ENCODE results near the gene EHF.

EHF gene

GRCh38 chr11:34616830-34617504, 3.9 kb upstream of the EHF start:
- H3K9ac ChIP-seq = no peak overlapping the region
- no peak overlapping the region for H3K27ac ChIP-seq
- no peak overlapping the region for H3K4me2 ChIP-seq

GRCh38 chr11:34618406-34618805, 2.5 kb upstream of the EHF start:
- no peaks in the 10 kb centered on the region for H3K36me3 ChIP-seq
- peaks cover 2 to 48% (median 17%) of the 10 kb centered on the region in 10 experiments; a peak in 19 of 20 replicates for H3K4me1 ChIP-seq
- no peaks in the 10 kb centered on the region for H3K9me3 ChIP-seq (replicated peaks in 1 of 11)
- H4K20me1 ChIP-seq = no peaks in the 10 kb centered on the region
- no peak overlapping the region for H3K9ac ChIP-seq
- H3K27me3 ChIP-seq = no peaks in the 10 kb centered on the region
- no peak overlapping the region for H3K4me2 ChIP-seq
- TF ChIP-seq Cebpa-rat (IDR thresholded peaks at IDR 0.05) = no peak
- H3K27ac ChIP-seq = no peak overlapping the region
- H3K4me3 ChIP-seq = no peak overlapping the region

More at GRCh38 chr11:34616830-34617504, 3.9 kb upstream of the EHF start:
- Histone ChIP-seq H4K20me1 (no peaks in the 10 kb centered on the region), H3K4me3 (no peak overlapping the region), H3K9me3 (replicated peaks in 1 of 11) (no peaks in the 10 kb centered on the region), H3K27me3 (no peaks in the 10 kb centered on the region), H3K4me1 (peaks cover 10 to 62% (median 25%) of the 10 kb centered on the region in 10 experiments), H3K36me3 (no peaks in the 10 kb centered on the region)
- no peak for TF ChIP-seq Cebpa-rat (IDR thresholded peaks at IDR 0.05)

GRCh38 chr11:34619062-34619516, 1.8 kb upstream of the EHF start:
- no peak overlapping the region for H3K27ac ChIP-seq
- no peak overlapping the region for H3K9ac ChIP-seq
- H3K36me3 ChIP-seq = no peaks in the 10 kb centered on the region
- H3K27me3 ChIP-seq = no peaks in the 10 kb centered on the region
- H3K4me3 ChIP-seq = no peak overlapping the region
- peaks cover 0 to 41% (median 11%) of the 10 kb centered on the region in 10 experiments; a peak in 15 of 20 replicates for H3K4me1 ChIP-seq
- 0 out of 22 replicates have a peak overlapping the region, but pooled peaks of 1 of the 11 experiments have one; percentile 11 for H3K4me2 ChIP-seq
- no peak for TF ChIP-seq Cebpa-rat (IDR thresholded peaks at IDR 0.05)
- H4K20me1 ChIP-seq = no peaks in the 10 kb centered on the region
- H3K9me3 ChIP-seq (replicated peaks in 1 of 11) = no peaks in the 10 kb centered on the region

GRCh38 chr11:34620202-34620601, 691 bp upstream of the EHF start:
- H4K20me1 ChIP-seq = no peaks in the 10 kb centered on the region
- no peak overlapping the region for H3K27ac ChIP-seq
- no peaks in the 10 kb centered on the region for H3K9me3 ChIP-seq (replicated peaks in 1 of 11)
- H3K4me1 ChIP-seq = peaks cover 0 to 30% (median under 1%) of the 10 kb centered on the region in 10 experiments; a peak in 8 of 20 replicates
- H3K4me3 ChIP-seq = no peak overlapping the region
- peak overlapping the region in 1 of 11 experiments; percentile 45; a peak in 1 of 22 replicates for H3K4me2 ChIP-seq
- H3K9ac ChIP-seq = no peak overlapping the region
- no peaks in the 10 kb centered on the region for H3K27me3 ChIP-seq
- TF ChIP-seq Cebpa-rat (IDR thresholded peaks at IDR 0.05) = no peak
- no peaks in the 10 kb centered on the region for H3K36me3 ChIP-seq

- H3K9ac ChIP-seq = no peak overlapping the region
- H3K4me2 ChIP-seq = no peak overlapping the region
- no peaks in the 10 kb centered on the region for H4K20me1 ChIP-seq
- no peak overlapping the region for H3K4me3 ChIP-seq
- no peaks in the 10 kb centered on the region for H3K36me3 ChIP-seq
- H3K9me3 ChIP-seq (replicated peaks in 1 of 11) = no peaks in the 10 kb centered on the region
- peaks cover 0 to 27% (median 0%) of the 10 kb centered on the region in 10 experiments; a peak in 2 of 20 replicates for H3K4me1 ChIP-seq
- no peak for TF ChIP-seq Cebpa-rat (IDR thresholded peaks at IDR 0.05)
- H3K27ac ChIP-seq = no peak overlapping the region
- no peaks in the 10 kb centered on the region for H3K27me3 ChIP-seq
Observed at GRCh38 chr11:34621876-34622275, 983 bp downstream of the EHF start.

- H3K27me3 ChIP-seq = no peaks in the 10 kb centered on the region
- no peak overlapping the region for H3K4me2 ChIP-seq
- H3K4me3 ChIP-seq = no peak overlapping the region
- H4K20me1 ChIP-seq = no peaks in the 10 kb centered on the region
- no peaks in the 10 kb centered on the region for H3K36me3 ChIP-seq
- H3K27ac ChIP-seq = no peak overlapping the region
- H3K9me3 ChIP-seq (replicated peaks in 1 of 11) = no peaks in the 10 kb centered on the region
- peaks cover 0 to 27% (median 0%) of the 10 kb centered on the region in 10 experiments; a peak in 2 of 20 replicates for H3K4me1 ChIP-seq
- no peak overlapping the region for H3K9ac ChIP-seq
- no peak for TF ChIP-seq Cebpa-rat (IDR thresholded peaks at IDR 0.05)
Observed at GRCh38 chr11:34623463-34623862, 2.6 kb downstream of the EHF start.

GRCh38 chr11:34624069-34624468, 3.2 kb downstream of the EHF start:
- Histone ChIP-seq H3K36me3 (no peaks in the 10 kb centered on the region), H3K9ac (no peak overlapping the region), H3K27me3 (no peaks in the 10 kb centered on the region), H4K20me1 (no peaks in the 10 kb centered on the region), H3K9me3 (replicated peaks in 1 of 11) (no peaks in the 10 kb centered on the region), H3K4me3 (no peak overlapping the region), H3K27ac (no peak overlapping the region), H3K4me2 (no peak overlapping the region), H3K4me1 (peaks cover 0 to 24% (median 0%) of the 10 kb centered on the region in 10 experiments; a peak in 2 of 20 replicates)
- no peak for TF ChIP-seq Cebpa-rat (IDR thresholded peaks at IDR 0.05)

- H3K9me3 ChIP-seq (replicated peaks in 1 of 11) = no peaks in the 10 kb centered on the region
- no peaks in the 10 kb centered on the region for H3K36me3 ChIP-seq
- no peak overlapping the region for H3K4me3 ChIP-seq
- peaks cover 0 to 10% (median 0%) of the 10 kb centered on the region in 10 experiments; a peak in 2 of 20 replicates for H3K4me1 ChIP-seq
- no peaks in the 10 kb centered on the region for H3K27me3 ChIP-seq
- H3K9ac ChIP-seq = no peak overlapping the region
- H4K20me1 ChIP-seq = no peaks in the 10 kb centered on the region
- no peak for TF ChIP-seq Cebpa-rat (IDR thresholded peaks at IDR 0.05)
- H3K27ac ChIP-seq = no peak overlapping the region
- H3K4me2 ChIP-seq = no peak overlapping the region
Observed at GRCh38 chr11:34625576-34625975, 4.7 kb downstream of the EHF start.

GRCh38 chr11:34626393-34626792, 5.5 kb downstream of the EHF start:
- no peak overlapping the region for H3K4me3 ChIP-seq
- H3K27me3 ChIP-seq = no peaks in the 10 kb centered on the region
- TF ChIP-seq Cebpa-rat (IDR thresholded peaks at IDR 0.05) = no peak
- no peaks in the 10 kb centered on the region for H3K36me3 ChIP-seq
- no peaks in the 10 kb centered on the region for H4K20me1 ChIP-seq
- no peak overlapping the region for H3K4me2 ChIP-seq
- H3K9me3 ChIP-seq (replicated peaks in 1 of 11) = no peaks in the 10 kb centered on the region
- H3K4me1 ChIP-seq = peaks cover 0 to 2% (median 0%) of the 10 kb centered on the region in 10 experiments; a peak in 1 of 20 replicates
- H3K27ac ChIP-seq = no peak overlapping the region
- H3K9ac ChIP-seq = no peak overlapping the region

- no peak overlapping the region for H3K27ac ChIP-seq
Observed at GRCh38 chr11:34627197-34627596, 6.3 kb downstream of the EHF start.

More at GRCh38 chr11:34627197-34627596, 6.3 kb downstream of the EHF start:
- H3K4me2 ChIP-seq = no peak overlapping the region
- no peaks in the 10 kb centered on the region for H3K27me3 ChIP-seq
- no peaks in the 10 kb centered on the region for H3K36me3 ChIP-seq
- TF ChIP-seq Cebpa-rat (IDR thresholded peaks at IDR 0.05) = no peak
- no peak overlapping the region for H3K9ac ChIP-seq
- no peak overlapping the region for H3K4me3 ChIP-seq
- no peaks in the 10 kb centered on the region for H3K9me3 ChIP-seq (replicated peaks in 1 of 11)
- H4K20me1 ChIP-seq = no peaks in the 10 kb centered on the region
- no peaks in the 10 kb centered on the region for H3K4me1 ChIP-seq

All from BLaER1 treated with 17β-estradiol and CSF1 and Interleukin-3, amounts not matched to agents 10 nM and 100 nM (cell line).